H9 (cell line): Measurements from ENCODE around the gene C1QTNF9. TPM values are rescaled to one million over a fixed set of nuclear protein-coding genes. Genes with fewer than 3 reads are reported as not detected.
"Not testable (repeated sequence)": the region's sequence is repeated elsewhere in the genome, so short reads cannot be mapped to it uniquely, and the experiment has no call there.

Source experiments
- DNase-seq: peaks from one replicate; pipeline ENCODE4 v3.0.0-alpha.2; 2017
- H2AFZ ChIP-seq: one replicate; pipeline ENCODE4 v1.6.1; 2013; ENCODE audit warnings: mild to moderate bottlenecking, low read length, control low read depth, moderate library complexity
- H2AK5ac ChIP-seq: 2 replicates; pipeline ENCODE4 v1.6.1; 2013; ENCODE audit warnings: low read length, control low read depth, mixed read lengths; ENCODE audit not compliant: insufficient read length
- H2BK120ac ChIP-seq: one replicate; pipeline ENCODE4 v1.6.1; 2013; ENCODE audit warnings: low read depth, mild to moderate bottlenecking, low read length, control low read depth, inconsistent platforms; ENCODE audit not compliant: poor library complexity, severe bottlenecking
- H2BK12ac ChIP-seq: 2 replicates; pipeline ENCODE4 v1.6.1; 2013; ENCODE audit warnings: low read length, control low read depth, mixed read lengths, low read depth; ENCODE audit not compliant: insufficient read length
- H2BK15ac ChIP-seq: 2 replicates; pipeline ENCODE4 v1.6.1; 2013; ENCODE audit warnings: low read depth, low read length, control low read depth
- H2BK20ac ChIP-seq: one replicate; pipeline ENCODE4 v1.6.1; 2013; ENCODE audit warnings: low read depth, mild to moderate bottlenecking, low read length, control low read depth, inconsistent platforms; ENCODE audit not compliant: poor library complexity, severe bottlenecking
- H2BK5ac ChIP-seq: 2 replicates; pipeline ENCODE4 v1.6.1; 2013; ENCODE audit warnings: low read length, control low read depth, mixed read lengths; ENCODE audit not compliant: insufficient read length
- H3K14ac ChIP-seq: 2 replicates; pipeline ENCODE4 v1.6.1; 2013; ENCODE audit warnings: low read length, control low read depth; ENCODE audit not compliant: insufficient read depth
- H3K18ac ChIP-seq: 2 replicates; pipeline ENCODE4 v1.6.1; 2013; ENCODE audit warnings: low read depth, mild to moderate bottlenecking, mixed read lengths, low read length, control low read depth; ENCODE audit not compliant: insufficient read length
- H3K23ac ChIP-seq: 2 replicates; pipeline ENCODE4 v1.6.1; 2013; ENCODE audit warnings: low read length, control low read depth, mixed read lengths, low read depth; ENCODE audit not compliant: insufficient read length
- H3K23me2 ChIP-seq: 2 replicates; pipeline ENCODE4 v1.6.1; 2013; ENCODE audit warnings: low read depth, mild to moderate bottlenecking, mixed read lengths, low read length, control low read depth; ENCODE audit not compliant: insufficient read length, poor library complexity, severe bottlenecking
- H3K27ac ChIP-seq: 2 replicates; pipeline ENCODE4 v1.5.1; 2013; ENCODE audit warnings: low read length, control low read depth, mixed read lengths, low read depth; ENCODE audit not compliant: insufficient read length
- H3K27me3 ChIP-seq: 2 replicates; pipeline ENCODE4 v1.6.1; 2013; ENCODE audit warnings: low read length, control low read depth, inconsistent platforms; ENCODE audit not compliant: insufficient read depth
- H3K4ac ChIP-seq: 2 replicates; pipeline ENCODE4 v1.6.1; 2013; ENCODE audit warnings: low read depth, mild to moderate bottlenecking, control low read depth, inconsistent platforms, low read length, moderate library complexity
- H3K4me1 ChIP-seq: 2 replicates; pipeline ENCODE4 v1.6.1; 2013; ENCODE audit warnings: low read length, control low read depth, inconsistent platforms; ENCODE audit not compliant: insufficient read depth
- H3K4me2 ChIP-seq: 2 replicates; pipeline ENCODE4 v1.6.1; 2013; ENCODE audit warnings: low read length, control low read depth, mixed read lengths; ENCODE audit not compliant: insufficient read length, insufficient read depth
- H3K56ac ChIP-seq: 2 replicates; pipeline ENCODE4 v1.6.1; 2013; ENCODE audit warnings: low read depth, mild to moderate bottlenecking, mixed read lengths, low read length, control low read depth; ENCODE audit not compliant: insufficient read length
- H3K79me1 ChIP-seq: 2 replicates; pipeline ENCODE4 v1.6.1; 2013; ENCODE audit warnings: low read depth, mild to moderate bottlenecking, moderate library complexity, low read length, control low read depth, inconsistent platforms; ENCODE audit not compliant: insufficient read depth, poor library complexity, severe bottlenecking
- H3K79me2 ChIP-seq: 2 replicates; pipeline ENCODE4 v1.6.1; 2013; ENCODE audit warnings: low read length, control low read depth, inconsistent platforms; ENCODE audit not compliant: insufficient read depth
- H3K9ac ChIP-seq: 2 replicates; pipeline ENCODE4 v1.6.1; 2013; ENCODE audit warnings: low read length, control low read depth, mixed read lengths; ENCODE audit not compliant: insufficient read length; ENCODE audit errors: extremely low read depth
- H3K9me3 ChIP-seq: one replicate; pipeline ENCODE4 v1.6.1; 2013; ENCODE audit warnings: low read depth, low read length, inconsistent platforms; ENCODE audit not compliant: control insufficient read depth
- H3T11ph ChIP-seq: one replicate; pipeline ENCODE4 v1.6.1; 2013; ENCODE audit warnings: mild to moderate bottlenecking, low read length, control low read depth, inconsistent platforms
- H4K20me1 ChIP-seq: one replicate; pipeline ENCODE4 v1.6.1; 2013; ENCODE audit not compliant: control insufficient read depth, insufficient read length, insufficient read depth
- H4K5ac ChIP-seq: 2 replicates; pipeline ENCODE4 v1.6.1; 2013; ENCODE audit warnings: low read depth, mild to moderate bottlenecking, mixed read lengths, low read length, control low read depth; ENCODE audit not compliant: insufficient read length
- H4K8ac ChIP-seq: replicated peaks from 2 replicates; pipeline ENCODE4 v1.6.1; 2013; ENCODE audit warnings: low read length, control low read depth, mixed read lengths, low read depth; ENCODE audit not compliant: insufficient read length
- H4K91ac ChIP-seq: 2 replicates; pipeline ENCODE4 v1.6.1; 2013; ENCODE audit warnings: low read depth, mild to moderate bottlenecking, moderate library complexity, mixed read lengths, low read length, control low read depth; ENCODE audit not compliant: insufficient read length
- H3K27ac Mint-ChIP-seq, 3 experiments: 2 replicates in 2 of 3; 3 replicates in 1 of 3; pipeline ENCODE4 v1.8.0; 2020 to 2021; ENCODE audit warnings: mixed read lengths in 3 of 3, mild to moderate bottlenecking in 1 of 3, moderate library complexity in 1 of 3
- H3K27me3 Mint-ChIP-seq: 2 replicates; pipeline ENCODE4 v1.8.0; 2021; ENCODE audit warnings: low read depth, mild to moderate bottlenecking, moderate library complexity, mixed read lengths
- H3K36me3 Mint-ChIP-seq, 3 experiments: 2 replicates in 2 of 3; 3 replicates in 1 of 3; pipeline ENCODE4 v1.8.0; 2020 to 2021; ENCODE audit warnings: low read depth in 3 of 3, mixed read lengths in 3 of 3; ENCODE audit not compliant: insufficient read depth in 1 of 3
- H3K4me1 Mint-ChIP-seq, 2 experiments: 2 replicates each; pipeline ENCODE4 v1.8.0; 2020; ENCODE audit warnings: mixed read lengths in 2 of 2
- H3K4me3 Mint-ChIP-seq, 2 experiments: 2 replicates in 1 of 2; 3 replicates in 1 of 2; pipeline ENCODE4 v1.8.0; 2020 to 2021; ENCODE audit warnings: mild to moderate bottlenecking in 2 of 2, mixed read lengths in 2 of 2, moderate library complexity in 1 of 2
- H3K9me3 Mint-ChIP-seq, 2 experiments: 2 replicates in 1 of 2; 3 replicates in 1 of 2; pipeline ENCODE4 v1.8.0; 2020; ENCODE audit warnings: mild to moderate bottlenecking in 2 of 2, mixed read lengths in 2 of 2, moderate library complexity in 1 of 2
- WGBS: extraction: QIAGEN DNeasy Blood & Tissue Kit; methylation state at CpG from one replicate; pipeline ENCODE4 v1.1.7; 2013; ENCODE audit warnings: missing lambda C conversion rate, low lambda C conversion rate, mixed read lengths; ENCODE audit not compliant: insufficient read length; ENCODE audit errors: extremely low coverage; 5-methylcytosine and 5-hydroxymethylcytosine counted together
- total RNA-seq: library from RNA; stranded (reverse); gene quantifications from 2 replicates; pipeline ENCODE4 v1.2.1, GENCODE V29; 2021
- TF ChIP-seq, protein P1 (sequence below): fragments of 200-600 bp; sonication (generic); conservative IDR thresholded peaks from 3 replicates; pipeline ENCODE4 v1.8.0; 2021; ENCODE audit warnings: antibody characterized with exemption, mild to moderate bottlenecking

Gene C1QTNF9
- total RNA-seq, 1 experiment from 2014 or later, result not detected

DNA sequence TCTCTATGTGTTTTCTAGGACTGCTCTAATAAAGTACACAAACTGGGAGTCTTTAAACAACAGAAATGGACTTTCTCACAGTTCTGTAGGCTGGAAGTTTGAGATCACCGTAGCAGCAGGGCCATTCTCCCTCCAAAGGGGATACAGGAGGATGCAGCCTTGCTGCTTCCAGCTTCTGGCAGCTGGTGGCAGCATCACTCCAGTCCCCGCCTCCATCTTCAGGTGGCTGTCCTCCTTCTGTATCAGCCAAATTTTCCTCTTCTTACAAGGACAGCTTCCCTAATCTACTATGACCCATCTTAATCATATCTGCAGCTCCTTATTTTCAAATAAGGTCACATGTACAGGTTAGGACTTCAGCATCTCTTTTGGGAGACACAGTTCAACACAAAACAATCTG lies 13.1 kb downstream of the C1QTNF9 start:
- not testable (repeated sequence) for DNase-seq, H3K18ac ChIP-seq, H3K4me3 Mint-ChIP-seq

More for the DNA sequence above, 13.1 kb downstream of the C1QTNF9 start:
- not testable (repeated sequence) for H2BK15ac ChIP-seq, H3K79me1 ChIP-seq, H3K27me3 Mint-ChIP-seq, H3K56ac ChIP-seq, H3K79me2 ChIP-seq, H3K4ac ChIP-seq, H3K23ac ChIP-seq, H4K5ac ChIP-seq, H2BK20ac ChIP-seq, H3K4me1 Mint-ChIP-seq, H4K91ac ChIP-seq, H4K20me1 ChIP-seq, H3K23me2 ChIP-seq, H3K9me3 ChIP-seq, H3K27ac ChIP-seq, H3K14ac ChIP-seq, H4K8ac ChIP-seq, H2AFZ ChIP-seq, H3K27me3 ChIP-seq, H3K9ac ChIP-seq, H3K4me1 ChIP-seq, H2BK120ac ChIP-seq, H2AK5ac ChIP-seq, H3K36me3 Mint-ChIP-seq, H3K4me2 ChIP-seq, H2BK5ac ChIP-seq, H3K27ac Mint-ChIP-seq, H2BK12ac ChIP-seq, H3K9me3 Mint-ChIP-seq, H3T11ph ChIP-seq
- WGBS, result no CpG with 5 or more reads among the region's 2 CpGs
- TF ChIP-seq, protein P1, sequence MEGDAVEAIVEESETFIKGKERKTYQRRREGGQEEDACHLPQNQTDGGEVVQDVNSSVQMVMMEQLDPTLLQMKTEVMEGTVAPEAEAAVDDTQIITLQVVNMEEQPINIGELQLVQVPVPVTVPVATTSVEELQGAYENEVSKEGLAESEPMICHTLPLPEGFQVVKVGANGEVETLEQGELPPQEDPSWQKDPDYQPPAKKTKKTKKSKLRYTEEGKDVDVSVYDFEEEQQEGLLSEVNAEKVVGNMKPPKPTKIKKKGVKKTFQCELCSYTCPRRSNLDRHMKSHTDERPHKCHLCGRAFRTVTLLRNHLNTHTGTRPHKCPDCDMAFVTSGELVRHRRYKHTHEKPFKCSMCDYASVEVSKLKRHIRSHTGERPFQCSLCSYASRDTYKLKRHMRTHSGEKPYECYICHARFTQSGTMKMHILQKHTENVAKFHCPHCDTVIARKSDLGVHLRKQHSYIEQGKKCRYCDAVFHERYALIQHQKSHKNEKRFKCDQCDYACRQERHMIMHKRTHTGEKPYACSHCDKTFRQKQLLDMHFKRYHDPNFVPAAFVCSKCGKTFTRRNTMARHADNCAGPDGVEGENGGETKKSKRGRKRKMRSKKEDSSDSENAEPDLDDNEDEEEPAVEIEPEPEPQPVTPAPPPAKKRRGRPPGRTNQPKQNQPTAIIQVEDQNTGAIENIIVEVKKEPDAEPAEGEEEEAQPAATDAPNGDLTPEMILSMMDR, result peak; percentile 68
